ENCODE data around the gene DUSP3.
A peak's percentile ranks its signal among the peaks of the same experiment; 100 is the strongest.
"Not testable (repeated sequence)": the region's sequence is repeated elsewhere in the genome, so short reads cannot be mapped to it uniquely, and the experiment has no call there.

The DUSP3 gene

GRCh38 chr17:43792668-43793067 lies 13.9 kb upstream of the DUSP3 start:
- H2AFZ ChIP-seq (ENCODE audit: low read depth, low read length); H3K9me3 ChIP-seq (ENCODE audit: control insufficient read depth, low read length); H3K79me1 ChIP-seq (replicated peaks; ENCODE audit: low read length, poor library complexity, severe bottlenecking); H4K91ac ChIP-seq (ENCODE audit: low read length); H3K4me2 ChIP-seq (ENCODE audit: low read length, poor library complexity, severe bottlenecking); H2AK5ac ChIP-seq (ENCODE audit: low read length, severe bottlenecking); H2BK5ac ChIP-seq (ENCODE audit: low read depth, low read length, poor library complexity, severe bottlenecking); H3K9ac ChIP-seq (ENCODE audit: low read length); H3K36me3 ChIP-seq (ENCODE audit: control insufficient read depth in 1 of 2, insufficient read depth in 2 of 2, low read depth in 1 of 2, low read length in 2 of 2); H3K27ac ChIP-seq (ENCODE audit: low read length, poor library complexity, severe bottlenecking); H3K4me1 ChIP-seq (ENCODE audit: control insufficient read depth, insufficient read depth, low read depth, low read length); H2BK120ac ChIP-seq (ENCODE audit: low read depth, low read length); H2BK15ac ChIP-seq (ENCODE audit: low read depth, poor library complexity, severe bottlenecking); H3K4ac ChIP-seq (ENCODE audit: low read depth in 1 of 2, low read length in 2 of 2); H3K23ac ChIP-seq (ENCODE audit: low read length in 2 of 2); DNase-seq; H3K27me3 ChIP-seq (ENCODE audit: control insufficient read depth in 1 of 2, insufficient read depth in 1 of 2, low read length in 2 of 2); H3K4me3 ChIP-seq (ENCODE audit: insufficient read depth in 1 of 2, low read depth in 1 of 2, low read length in 2 of 2); H3K14ac ChIP-seq (ENCODE audit: low read length in 2 of 2); H3K18ac ChIP-seq (ENCODE audit: low read depth in 1 of 2, low read length in 2 of 2); H4K8ac ChIP-seq (ENCODE audit: low read length); H2BK12ac ChIP-seq (ENCODE audit: low read length in 2 of 2): not testable (repeated sequence)
- 86% methylated on average over 1 of the region's 4 CpGs for WGBS

GRCh38 chr17:43791589-43791988 lies 12.8 kb upstream of the DUSP3 start:
- H2AK5ac ChIP-seq (ENCODE audit: low read length, severe bottlenecking): no peak overlapping the region
- H3K18ac ChIP-seq (ENCODE audit: low read depth in 1 of 2, low read length in 2 of 2): no peak overlapping the region
- H2AFZ ChIP-seq (ENCODE audit: low read depth, low read length): no peak overlapping the region
- H3K4me3 ChIP-seq (ENCODE audit: insufficient read depth in 1 of 2, low read depth in 1 of 2, low read length in 2 of 2): peak overlapping the region in 1 of 2 experiments; percentile 29
- peaks cover 3% of the 10 kb centered on the region for H3K4me1 ChIP-seq (ENCODE audit: control insufficient read depth, insufficient read depth, low read depth, low read length)
- H2BK5ac ChIP-seq (ENCODE audit: low read depth, low read length, poor library complexity, severe bottlenecking): no peak overlapping the region
- H3K36me3 ChIP-seq (ENCODE audit: control insufficient read depth in 1 of 2, insufficient read depth in 2 of 2, low read depth in 1 of 2, low read length in 2 of 2): no peaks in the 10 kb centered on the region
- no peak overlapping the region for H4K91ac ChIP-seq (ENCODE audit: low read length)
- no peak overlapping the region for H2BK12ac ChIP-seq (ENCODE audit: low read length in 2 of 2)
- H2BK120ac ChIP-seq (ENCODE audit: low read depth, low read length): no peak overlapping the region
- no peak overlapping the region for H4K8ac ChIP-seq (ENCODE audit: low read length)
- peak; percentile 55 for DNase-seq
- peak overlapping the region; percentile 39 for H3K4me2 ChIP-seq (ENCODE audit: low read length, poor library complexity, severe bottlenecking)
- H3K79me1 ChIP-seq (replicated peaks; ENCODE audit: low read length, poor library complexity, severe bottlenecking): no peaks in the 10 kb centered on the region
- 14% methylated on average over 3 of the region's 3 CpGs for WGBS
- no peak overlapping the region for H3K23ac ChIP-seq (ENCODE audit: low read length in 2 of 2)
- H3K9ac ChIP-seq (ENCODE audit: low read length): no peak overlapping the region
- H3K4ac ChIP-seq (ENCODE audit: low read depth in 1 of 2, low read length in 2 of 2): no peak overlapping the region
- H2BK15ac ChIP-seq (ENCODE audit: low read depth, poor library complexity, severe bottlenecking): no peak overlapping the region
- no peak overlapping the region for H3K27ac ChIP-seq (ENCODE audit: low read length, poor library complexity, severe bottlenecking)
- H3K9me3 ChIP-seq (ENCODE audit: control insufficient read depth, low read length): no peaks in the 10 kb centered on the region
- H3K27me3 ChIP-seq (ENCODE audit: control insufficient read depth in 1 of 2, insufficient read depth in 1 of 2, low read length in 2 of 2): no peaks in the 10 kb centered on the region
- H3K14ac ChIP-seq (ENCODE audit: low read length in 2 of 2): no peak overlapping the region

- H3K14ac ChIP-seq (ENCODE audit: low read length in 2 of 2): peak overlapping the region in 1 of 2 experiments; percentile 96
- no peak overlapping the region for H2AK5ac ChIP-seq (ENCODE audit: low read length, severe bottlenecking)
- H3K9me3 ChIP-seq (ENCODE audit: control insufficient read depth, low read length): no peaks in the 10 kb centered on the region
- H3K79me1 ChIP-seq (replicated peaks; ENCODE audit: low read length, poor library complexity, severe bottlenecking): no peaks in the 10 kb centered on the region
- no peak overlapping the region for H2AFZ ChIP-seq (ENCODE audit: low read depth, low read length)
- H3K27ac ChIP-seq (ENCODE audit: low read length, poor library complexity, severe bottlenecking): no peak overlapping the region
- H3K4ac ChIP-seq (ENCODE audit: low read depth in 1 of 2, low read length in 2 of 2): no peak overlapping the region
- no peak overlapping the region for H3K23ac ChIP-seq (ENCODE audit: low read length in 2 of 2)
- H3K36me3 ChIP-seq (ENCODE audit: control insufficient read depth in 1 of 2, insufficient read depth in 2 of 2, low read depth in 1 of 2, low read length in 2 of 2): no peaks in the 10 kb centered on the region
- H4K91ac ChIP-seq (ENCODE audit: low read length): no peak overlapping the region
- no peak overlapping the region for H4K8ac ChIP-seq (ENCODE audit: low read length)
- H3K18ac ChIP-seq (ENCODE audit: low read depth in 1 of 2, low read length in 2 of 2): peak overlapping the region in 1 of 2 experiments; percentile 30
- no peak overlapping the region for H3K9ac ChIP-seq (ENCODE audit: low read length)
- peak overlapping the region in 1 of 2 experiments; percentile 64 for H2BK12ac ChIP-seq (ENCODE audit: low read length in 2 of 2)
- no peak overlapping the region for H3K4me3 ChIP-seq (ENCODE audit: insufficient read depth in 1 of 2, low read depth in 1 of 2, low read length in 2 of 2)
- no peak overlapping the region for H2BK5ac ChIP-seq (ENCODE audit: low read depth, low read length, poor library complexity, severe bottlenecking)
- DNase-seq: no peak
- 86% methylated on average over 14 of the region's 14 CpGs for WGBS
- H3K4me2 ChIP-seq (ENCODE audit: low read length, poor library complexity, severe bottlenecking): no peak overlapping the region
- peaks cover 3% of the 10 kb centered on the region for H3K4me1 ChIP-seq (ENCODE audit: control insufficient read depth, insufficient read depth, low read depth, low read length)
- no peak overlapping the region for H2BK120ac ChIP-seq (ENCODE audit: low read depth, low read length)
- H3K27me3 ChIP-seq (ENCODE audit: control insufficient read depth in 1 of 2, insufficient read depth in 1 of 2, low read length in 2 of 2): no peaks in the 10 kb centered on the region
- H2BK15ac ChIP-seq (ENCODE audit: low read depth, poor library complexity, severe bottlenecking): no peak overlapping the region
Observed at GRCh38 chr17:43790311-43790940, 11.6 kb upstream of the DUSP3 start.

GRCh38 chr17:43789482-43789881 lies 10.7 kb upstream of the DUSP3 start:
- Histone ChIP-seq H3K4me3 (ENCODE audit: insufficient read depth in 1 of 2, low read depth in 1 of 2, low read length in 2 of 2) (no peak overlapping the region), H3K14ac (ENCODE audit: low read length in 2 of 2) (no peak overlapping the region), H3K27ac (ENCODE audit: low read length, poor library complexity, severe bottlenecking) (no peak overlapping the region), H2BK12ac (ENCODE audit: low read length in 2 of 2) (no peak overlapping the region), H3K27me3 (ENCODE audit: control insufficient read depth in 1 of 2, insufficient read depth in 1 of 2, low read length in 2 of 2) (no peaks in the 10 kb centered on the region), H2BK15ac (ENCODE audit: low read depth, poor library complexity, severe bottlenecking) (no peak overlapping the region), H4K8ac (ENCODE audit: low read length) (no peak overlapping the region), H3K9me3 (ENCODE audit: control insufficient read depth, low read length) (no peaks in the 10 kb centered on the region), H3K9ac (ENCODE audit: low read length) (no peak overlapping the region), H3K18ac (ENCODE audit: low read depth in 1 of 2, low read length in 2 of 2) (no peak overlapping the region), H2BK5ac (ENCODE audit: low read depth, low read length, poor library complexity, severe bottlenecking) (no peak overlapping the region), H3K36me3 (ENCODE audit: control insufficient read depth in 1 of 2, insufficient read depth in 2 of 2, low read depth in 1 of 2, low read length in 2 of 2) (no peaks in the 10 kb centered on the region), H2AFZ (ENCODE audit: low read depth, low read length) (no peak overlapping the region), H2AK5ac (ENCODE audit: low read length, severe bottlenecking) (no peak overlapping the region), H2BK120ac (ENCODE audit: low read depth, low read length) (no peak overlapping the region), H3K79me1 (replicated peaks; ENCODE audit: low read length, poor library complexity, severe bottlenecking) (no peaks in the 10 kb centered on the region), H3K4me1 (ENCODE audit: control insufficient read depth, insufficient read depth, low read depth, low read length) (peaks cover 3% of the 10 kb centered on the region), H3K4ac (ENCODE audit: low read depth in 1 of 2, low read length in 2 of 2) (no peak overlapping the region), H3K23ac (ENCODE audit: low read length in 2 of 2) (no peak overlapping the region), H3K4me2 (ENCODE audit: low read length, poor library complexity, severe bottlenecking) (no peak overlapping the region), H4K91ac (ENCODE audit: low read length) (no peak overlapping the region)
- no CpG with 5 or more reads among the region's 1 CpG for WGBS
- DNase-seq: no peak

Data from mesenchymal stem cell (in vitro differentiated cells and primary cell).